ENCODE measurements around the gene COL6A1. TPM values are rescaled to one million over a fixed set of nuclear protein-coding genes. Genes with fewer than 3 reads are reported as not detected.

Gene COL6A1
- total RNA-seq, 1 experiment from 2014 or later: 221 TPM

DNA sequence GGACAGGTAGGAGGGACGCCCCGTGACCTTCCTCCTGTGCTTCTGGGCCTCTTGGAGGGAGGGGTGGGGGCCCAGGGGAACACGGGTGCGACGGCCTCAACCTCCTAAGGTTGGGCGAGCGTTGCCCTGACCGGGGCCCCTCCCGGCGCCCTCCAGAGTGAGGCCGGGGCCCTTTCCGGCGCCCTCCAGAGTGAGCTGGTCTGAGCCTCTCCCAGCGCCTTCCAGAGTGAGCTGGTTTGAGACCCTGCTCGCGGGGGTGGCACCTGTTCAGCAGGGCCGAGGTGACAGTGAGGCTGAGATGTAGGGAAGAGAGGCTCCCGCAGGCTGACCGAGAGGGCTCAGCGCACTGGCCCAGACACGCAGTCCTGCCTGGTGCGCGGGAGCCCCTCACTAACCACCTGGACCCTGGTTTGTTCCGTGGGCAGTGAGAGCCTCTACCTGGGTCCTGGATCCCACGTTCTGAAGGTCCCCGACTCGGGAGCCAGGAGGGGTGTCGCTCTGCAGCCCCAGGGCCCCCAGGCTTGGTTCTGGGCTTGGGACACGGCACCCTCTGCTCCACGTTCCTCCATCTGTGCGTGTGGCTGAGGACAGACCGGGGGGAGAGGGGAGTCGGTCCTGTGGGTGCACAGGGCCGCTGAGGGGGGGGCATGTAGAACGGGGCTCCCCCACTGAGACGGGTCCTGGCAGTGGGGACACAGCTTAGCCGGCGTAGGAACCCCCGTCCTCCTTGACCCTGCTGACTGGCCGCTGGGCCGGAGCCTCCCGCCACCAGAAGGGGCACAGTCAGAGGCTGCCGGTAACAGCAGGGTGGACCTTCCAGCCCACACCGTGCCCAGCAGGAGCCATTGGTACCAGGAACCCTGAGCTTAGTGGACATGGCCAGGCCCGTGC is 1.4 kb downstream of the COL6A1 start (continued):
- TF ChIP-seq ARID4B (CRISPR knock-in tag; IDR thresholded peaks at IDR 0.05; ENCODE audit: borderline replicate concordance) (no peak), ETV6 (CRISPR knock-in tag; IDR thresholded peaks at IDR 0.05) (no peak), ZNF121 (CRISPR knock-in tag; IDR thresholded peaks at IDR 0.05) (no peak)
- TF ChIP-seq, protein P1, sequence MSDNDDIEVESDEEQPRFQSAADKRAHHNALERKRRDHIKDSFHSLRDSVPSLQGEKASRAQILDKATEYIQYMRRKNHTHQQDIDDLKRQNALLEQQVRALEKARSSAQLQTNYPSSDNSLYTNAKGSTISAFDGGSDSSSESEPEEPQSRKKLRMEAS (CRISPR knock-in tag; IDR thresholded peaks at IDR 0.05): no peak

DNA sequence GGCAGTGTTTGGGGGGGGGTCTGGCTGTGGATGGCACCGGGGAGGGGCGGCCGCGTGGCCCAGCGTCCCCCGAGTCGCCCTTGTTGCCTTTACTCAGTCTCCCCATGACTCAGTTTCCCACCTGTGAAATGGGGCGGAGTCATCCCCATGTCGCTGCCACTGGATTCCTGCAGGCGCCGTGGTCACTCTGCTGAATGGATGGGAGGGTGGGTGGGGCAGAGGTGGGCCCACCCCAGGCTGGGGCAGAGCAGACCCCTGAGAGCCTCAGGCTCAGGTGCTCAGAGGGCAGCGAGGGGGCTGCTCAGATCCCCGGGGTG is 2.0 kb downstream of the COL6A1 start:
- peaks cover 7% of the 10 kb centered on the region for H3K27me3 Mint-ChIP-seq (ENCODE audit: low read depth)
- TF ChIP-seq, protein P2, sequence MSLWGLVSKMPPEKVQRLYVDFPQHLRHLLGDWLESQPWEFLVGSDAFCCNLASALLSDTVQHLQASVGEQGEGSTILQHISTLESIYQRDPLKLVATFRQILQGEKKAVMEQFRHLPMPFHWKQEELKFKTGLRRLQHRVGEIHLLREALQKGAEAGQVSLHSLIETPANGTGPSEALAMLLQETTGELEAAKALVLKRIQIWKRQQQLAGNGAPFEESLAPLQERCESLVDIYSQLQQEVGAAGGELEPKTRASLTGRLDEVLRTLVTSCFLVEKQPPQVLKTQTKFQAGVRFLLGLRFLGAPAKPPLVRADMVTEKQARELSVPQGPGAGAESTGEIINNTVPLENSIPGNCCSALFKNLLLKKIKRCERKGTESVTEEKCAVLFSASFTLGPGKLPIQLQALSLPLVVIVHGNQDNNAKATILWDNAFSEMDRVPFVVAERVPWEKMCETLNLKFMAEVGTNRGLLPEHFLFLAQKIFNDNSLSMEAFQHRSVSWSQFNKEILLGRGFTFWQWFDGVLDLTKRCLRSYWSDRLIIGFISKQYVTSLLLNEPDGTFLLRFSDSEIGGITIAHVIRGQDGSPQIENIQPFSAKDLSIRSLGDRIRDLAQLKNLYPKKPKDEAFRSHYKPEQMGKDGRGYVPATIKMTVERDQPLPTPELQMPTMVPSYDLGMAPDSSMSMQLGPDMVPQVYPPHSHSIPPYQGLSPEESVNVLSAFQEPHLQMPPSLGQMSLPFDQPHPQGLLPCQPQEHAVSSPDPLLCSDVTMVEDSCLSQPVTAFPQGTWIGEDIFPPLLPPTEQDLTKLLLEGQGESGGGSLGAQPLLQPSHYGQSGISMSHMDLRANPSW (CRISPR knock-in tag; conservative IDR thresholded peaks at IDR 0.05; ENCODE audit: low read depth): no peak
- no peak for TF ChIP-seq FOXP1 (CRISPR knock-in tag; IDR thresholded peaks at IDR 0.05; ENCODE audit: borderline replicate concordance)
- TF ChIP-seq SOX15 (CRISPR knock-in tag; IDR thresholded peaks at IDR 0.05): no peak
- TF ChIP-seq TEAD1 (CRISPR knock-in tag; IDR thresholded peaks at IDR 0.05): no peak
- no peak for TF ChIP-seq ZNF263 (CRISPR knock-in tag; IDR thresholded peaks at IDR 0.05; ENCODE audit: low read depth)
- TF ChIP-seq ZSCAN18 (CRISPR knock-in tag; IDR thresholded peaks at IDR 0.05): no peak
- TF ChIP-seq CREM (CRISPR knock-in tag; IDR thresholded peaks at IDR 0.05): no peak
- TF ChIP-seq ZNF423 (CRISPR knock-in tag; IDR thresholded peaks at IDR 0.05): no peak
- no peak for TF ChIP-seq FOXK1 (CRISPR knock-in tag; IDR thresholded peaks at IDR 0.05)
- no peak for TF ChIP-seq ZNF232 (CRISPR knock-in tag; IDR thresholded peaks at IDR 0.05)
- no peak for TF ChIP-seq AR (CRISPR knock-in tag; IDR thresholded peaks at IDR 0.05)
- no peak for TF ChIP-seq ZNF281 (CRISPR knock-in tag; IDR thresholded peaks at IDR 0.05)
- no peak for TF ChIP-seq ZNF138 (CRISPR knock-in tag; conservative IDR thresholded peaks at IDR 0.05)
- TF ChIP-seq ZNF512 (CRISPR knock-in tag; IDR thresholded peaks at IDR 0.05; ENCODE audit: borderline replicate concordance): no peak
- no peak overlapping the region for H3K4me3 Mint-ChIP-seq
- peaks cover 12% of the 10 kb centered on the region for H3K4me1 Mint-ChIP-seq
- no peaks in the 10 kb centered on the region for H3K9me3 Mint-ChIP-seq
- CTCF ChIA-PET: interaction anchor here (3.2 kb wide), 1 partner anchor 12 kb away, joined by 34 read pairs; no protein-coding TSS in a partner anchor
- DNase-seq (ENCODE audit: low spot score): no peak
- POLR2A ChIA-PET: no interaction called here
- H3K36me3 Mint-ChIP-seq: peaks cover 18% of the 10 kb centered on the region
- ATAC-seq: no peak
- no peak overlapping the region for H3K27ac Mint-ChIP-seq
